HG03135 (cell line): Measurements from ENCODE around the gene SBK3.
"Not testable (repeated sequence)": the region's sequence is repeated elsewhere in the genome, so short reads cannot be mapped to it uniquely, and the experiment has no call there.

Experiments used
- ATAC-seq: cut with Tn5 transposase; IDR thresholded peaks from one replicate; pipeline ENCODE4 v1.9.1; 2021; ENCODE audit warnings: mild to moderate bottlenecking, moderate library complexity; ENCODE audit not compliant: unreplicated experiment

The SBK3 gene

DNA sequence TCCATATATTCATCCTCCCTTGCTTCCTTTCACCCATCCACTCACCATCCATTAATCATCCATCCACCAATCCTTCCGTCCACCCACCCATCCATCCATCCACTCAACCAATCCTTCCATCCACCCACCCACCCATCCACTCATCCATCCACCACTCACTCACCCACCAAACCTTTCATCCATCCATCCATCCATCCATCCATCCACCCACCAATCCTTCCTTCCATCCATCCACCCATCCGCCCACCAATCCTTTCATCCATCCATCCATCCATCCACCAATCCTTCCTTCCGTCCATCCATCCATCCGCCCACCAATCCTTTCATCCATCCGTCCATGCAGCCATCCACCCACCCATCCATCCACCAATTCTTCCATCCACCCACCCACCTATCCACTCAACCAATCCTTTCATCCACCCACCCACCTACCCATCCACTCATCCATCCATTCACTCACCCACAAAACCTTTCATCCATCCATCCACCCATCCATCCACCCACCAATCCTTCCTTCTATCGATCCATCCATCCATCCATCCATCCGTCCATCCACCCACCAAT is 3.0 kb downstream of the SBK3 start:
- no peak for ATAC-seq

DNA sequence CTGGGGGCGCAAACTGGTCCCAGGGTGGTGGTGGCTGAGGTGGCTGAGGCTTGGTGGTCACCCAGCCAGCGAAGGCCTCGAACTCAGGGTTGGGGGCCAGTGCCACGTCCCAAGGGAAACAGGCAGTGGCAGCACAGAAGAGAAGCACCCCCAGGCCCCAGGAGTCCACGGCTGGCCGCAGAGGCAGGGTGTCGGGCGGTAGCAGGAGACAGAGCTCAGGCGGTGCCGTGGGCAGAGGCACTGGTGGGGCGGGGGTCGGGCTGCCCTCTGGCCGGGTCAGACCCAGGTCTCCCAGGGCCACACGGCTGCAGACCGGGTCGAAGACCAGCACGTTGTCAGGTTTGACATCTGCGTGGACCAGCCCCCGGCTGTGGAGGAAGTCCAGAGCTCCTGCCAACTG is 4.3 kb downstream of the SBK3 start:
- no peak for ATAC-seq

DNA sequence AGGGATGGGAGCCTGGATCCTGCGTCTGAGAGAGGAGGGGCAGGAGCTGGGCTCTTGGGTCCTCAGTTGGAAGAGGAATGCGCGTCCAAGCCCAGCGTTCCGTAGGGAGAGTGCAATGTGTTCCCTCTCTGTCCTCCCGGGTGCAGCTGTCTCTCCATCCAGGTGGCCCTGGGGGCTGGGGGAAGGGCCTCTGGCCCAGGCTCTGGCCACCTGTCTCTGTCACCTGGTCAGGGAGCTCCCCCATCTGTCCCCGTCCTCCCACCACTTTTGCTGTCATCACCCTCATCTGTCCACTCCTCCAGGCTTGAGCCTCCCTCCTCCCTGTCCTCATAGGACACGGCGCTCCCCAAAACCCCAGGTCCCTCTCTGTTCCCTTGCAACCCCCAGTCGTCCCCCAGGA is 4.7 kb downstream of the SBK3 start:
- ATAC-seq: no peak

DNA sequence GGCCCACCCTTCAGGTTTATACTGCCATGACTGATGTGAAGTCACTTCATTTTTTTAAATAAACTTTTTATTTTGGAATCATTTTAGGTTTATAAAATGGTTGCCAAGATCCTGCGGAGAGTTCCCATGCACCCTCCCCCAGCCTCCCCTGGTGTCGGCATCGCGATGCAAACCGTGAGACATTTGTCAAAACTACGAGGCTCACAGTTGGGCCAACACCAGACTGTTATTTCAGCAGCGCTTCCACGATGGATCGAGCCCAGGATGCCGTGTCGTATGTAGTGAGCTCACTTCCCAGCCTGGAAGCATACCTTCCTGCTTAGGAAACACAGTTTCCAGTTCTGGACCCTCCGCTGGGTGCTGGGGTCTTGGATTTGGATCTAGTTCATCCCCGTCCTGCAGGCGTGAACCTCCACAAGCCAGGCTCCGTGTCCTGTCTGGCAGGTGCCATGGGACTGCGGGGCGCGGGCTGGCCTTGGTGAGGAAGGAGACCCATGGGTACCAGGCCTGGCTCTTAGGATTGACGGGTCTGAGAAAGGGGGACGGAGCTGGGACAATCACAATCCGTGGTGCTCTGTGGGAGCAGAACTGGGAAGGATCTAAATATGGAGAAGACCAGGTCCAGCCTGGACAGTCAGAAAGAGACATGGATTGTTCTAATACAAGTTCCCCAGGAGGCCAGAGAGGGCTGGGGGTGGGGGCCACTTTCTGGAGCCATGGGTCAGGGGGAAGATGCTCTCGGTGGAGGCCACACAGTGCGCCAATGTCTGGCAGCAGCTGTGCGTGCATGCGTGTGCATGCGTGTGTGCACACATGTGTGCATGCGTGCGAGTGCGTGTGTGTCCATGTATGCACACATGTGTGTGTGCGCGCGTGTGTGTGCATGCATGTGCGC is 6.0 kb downstream of the SBK3 start:
- no peak for ATAC-seq

DNA sequence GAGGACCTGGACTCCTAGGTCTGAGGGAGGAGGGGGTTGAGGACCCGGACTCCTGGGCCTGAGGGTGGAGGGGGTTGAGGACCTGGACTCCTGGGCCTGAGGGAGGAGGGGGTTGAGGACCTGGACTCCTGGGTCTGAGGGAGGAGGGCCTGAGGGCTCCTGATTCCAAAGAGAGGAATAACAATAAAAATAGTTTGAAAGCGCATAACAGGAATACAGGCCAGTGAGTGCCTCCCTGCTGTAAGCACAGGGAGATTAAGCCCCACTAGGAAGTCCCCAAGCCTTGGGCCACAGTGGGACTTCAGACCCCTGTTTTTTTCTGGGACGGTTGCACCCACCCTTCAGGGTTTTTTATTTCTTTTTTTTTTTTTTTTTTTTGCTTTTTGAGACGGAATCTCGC is 7.2 kb downstream of the SBK3 start:
- no peak for ATAC-seq

DNA sequence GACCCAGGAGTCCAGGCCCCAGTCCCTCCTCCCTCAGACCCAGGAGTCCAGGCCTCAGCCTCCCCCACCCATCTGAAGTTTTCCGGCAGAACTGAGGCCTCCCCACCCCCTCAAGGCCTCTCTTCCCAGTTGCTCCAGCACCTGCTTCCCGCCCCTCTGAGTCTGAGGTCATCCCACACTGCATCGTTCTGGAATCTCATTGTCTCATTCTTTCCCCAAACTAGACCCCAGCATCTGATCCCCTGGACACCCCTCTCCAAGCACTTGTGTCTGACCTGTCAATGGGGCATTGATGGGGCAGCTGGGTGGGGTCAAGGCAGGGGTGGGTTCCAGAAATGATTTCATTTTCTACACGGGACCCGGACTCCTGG is 7.6 kb downstream of the SBK3 start:
- no peak for ATAC-seq

DNA sequence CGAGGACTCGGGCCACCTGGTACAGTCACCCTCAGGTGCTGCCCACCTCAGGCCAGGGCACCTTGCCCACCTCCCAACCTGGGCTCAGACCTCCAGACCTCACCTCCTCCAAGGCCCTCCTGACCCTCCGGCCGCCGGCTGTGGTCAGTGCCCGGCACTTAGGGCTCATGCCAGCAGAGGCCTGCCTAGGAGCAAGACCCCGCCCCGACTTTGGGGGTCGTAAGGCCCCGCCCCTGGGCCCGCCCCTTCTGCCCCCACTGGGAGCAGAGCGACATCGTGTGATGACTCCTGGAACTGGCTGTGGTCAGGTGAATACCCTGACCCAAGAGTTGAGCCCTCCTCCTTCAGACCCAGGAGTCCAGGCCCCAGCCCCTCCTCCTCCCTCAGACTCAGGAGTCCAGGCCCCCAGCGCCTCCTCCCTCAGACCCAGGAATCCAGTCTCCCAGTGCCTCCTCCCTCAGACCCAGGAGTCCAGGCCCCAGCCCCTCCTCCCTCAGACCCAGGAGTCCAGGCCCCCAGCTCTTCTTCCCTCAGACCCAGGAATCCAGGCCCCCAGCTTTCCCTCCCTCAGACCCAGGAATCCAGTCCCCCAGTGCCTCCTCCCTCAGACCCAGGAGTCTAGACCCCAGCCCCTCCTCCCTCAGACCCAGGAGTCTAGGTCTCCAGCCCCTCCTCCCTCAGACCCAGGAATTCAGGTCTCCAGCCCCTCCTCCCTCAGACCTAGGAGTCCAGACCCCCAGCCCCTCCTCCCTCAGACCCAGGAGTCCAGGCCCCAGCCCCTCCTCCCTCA is 8.2 kb downstream of the SBK3 start, which contains the start of gene SBK2:
Gene SBK2 (minus strand): TSS at position 183 of the 790 bp plus-strand sequence. CDS start 839 bp downstream, outside the sequence.
- no peak for ATAC-seq

DNA sequence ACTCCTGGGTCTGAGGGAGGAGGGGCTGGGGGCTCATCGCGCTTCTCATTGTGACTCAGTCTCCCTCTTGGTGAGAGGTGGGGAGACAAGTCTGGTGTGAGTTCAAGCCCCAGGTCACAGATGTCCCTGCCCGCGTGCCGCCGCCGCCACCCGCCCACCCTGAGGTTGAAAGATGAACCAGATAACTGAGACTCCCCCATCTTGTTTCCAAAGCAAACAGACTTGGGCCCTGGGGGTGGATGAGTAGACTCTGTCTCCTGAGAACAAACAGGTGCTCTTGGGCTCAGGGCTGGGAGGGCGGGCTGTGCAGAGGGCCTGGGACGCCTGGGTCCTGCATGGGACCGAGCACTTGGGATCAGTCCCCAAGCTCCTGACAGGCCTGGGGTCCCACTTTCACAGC is 9.0 kb downstream of the SBK3 start:
- ATAC-seq: no peak

DNA sequence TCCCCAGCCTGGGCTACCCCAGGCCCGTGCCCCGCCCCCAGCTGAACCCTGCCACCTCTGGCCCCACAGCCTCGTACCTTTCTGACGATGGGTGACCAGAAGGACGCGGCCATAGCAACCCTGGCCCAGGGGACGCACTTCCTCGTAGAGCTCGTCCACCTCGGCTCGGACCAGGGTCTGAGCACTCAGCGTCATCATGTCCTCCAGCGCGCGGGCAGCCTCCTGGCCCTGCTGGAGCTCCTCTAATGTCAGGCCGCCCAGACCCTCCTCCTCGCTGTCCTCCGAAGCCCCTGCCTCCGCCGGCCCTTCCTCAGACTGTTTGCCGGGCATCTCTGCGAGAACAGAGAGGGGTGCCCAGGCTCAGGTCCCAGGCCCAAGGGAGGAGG is 9.4 kb downstream of the SBK3 start:
- no peak for ATAC-seq

DNA sequence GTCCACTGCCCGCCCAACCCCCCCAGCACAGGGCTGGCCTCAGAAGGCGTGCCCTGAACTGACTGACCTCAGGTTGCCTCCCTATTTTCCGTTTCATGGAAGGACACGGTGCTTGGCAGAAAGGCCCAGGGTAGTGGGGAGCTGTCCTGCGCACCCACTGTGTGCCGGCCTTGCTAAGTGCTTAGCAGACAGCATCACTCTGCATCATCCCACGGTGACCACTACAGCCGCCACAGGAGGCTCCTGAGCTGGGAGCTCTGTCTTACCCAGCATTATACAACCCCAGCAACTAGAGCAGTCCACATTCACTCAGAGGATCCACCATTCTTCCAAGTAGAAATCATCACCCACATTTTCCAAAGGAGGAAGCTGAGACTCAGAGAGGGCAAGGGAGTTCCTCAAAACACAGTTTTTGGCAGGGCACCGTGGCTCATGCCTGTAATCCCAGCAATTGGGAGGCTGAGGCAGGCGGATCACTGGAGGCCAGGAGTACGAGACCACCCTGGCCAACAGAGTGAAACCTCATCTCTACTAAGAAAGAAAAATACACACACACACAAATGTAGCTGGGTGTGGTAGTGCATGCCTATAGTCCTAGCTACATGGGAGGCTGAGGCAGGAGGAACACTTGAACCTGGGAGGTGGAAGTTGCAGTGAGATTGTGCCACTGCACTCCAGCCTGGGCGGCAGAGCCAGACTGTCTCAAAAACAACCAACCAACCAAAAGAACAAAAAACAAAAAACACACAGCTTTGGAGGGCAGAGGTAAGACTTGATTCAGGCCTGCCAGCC is 10.0 kb downstream of the SBK3 start:
- ATAC-seq: no peak

DNA sequence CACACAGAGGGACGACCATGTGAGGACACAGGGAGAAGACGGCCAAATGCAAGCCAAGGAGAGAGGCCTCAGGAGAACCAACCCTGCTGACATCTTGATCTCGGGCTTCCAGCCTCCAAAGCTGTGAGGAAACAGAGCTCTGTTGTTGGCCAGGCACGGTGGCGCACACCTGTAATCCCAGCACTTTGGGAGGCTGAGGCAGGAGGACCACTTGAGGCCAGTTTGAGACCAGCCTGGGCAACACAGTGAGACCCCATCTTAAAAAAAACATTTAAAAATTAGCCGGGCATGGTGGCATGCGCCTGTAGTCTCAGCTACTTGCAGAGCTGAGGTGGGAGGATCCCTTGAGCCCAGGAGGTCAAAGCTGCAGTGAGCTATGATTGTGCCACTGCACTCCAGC is 11.1 kb downstream of the SBK3 start:
- not testable (repeated sequence) for ATAC-seq

DNA sequence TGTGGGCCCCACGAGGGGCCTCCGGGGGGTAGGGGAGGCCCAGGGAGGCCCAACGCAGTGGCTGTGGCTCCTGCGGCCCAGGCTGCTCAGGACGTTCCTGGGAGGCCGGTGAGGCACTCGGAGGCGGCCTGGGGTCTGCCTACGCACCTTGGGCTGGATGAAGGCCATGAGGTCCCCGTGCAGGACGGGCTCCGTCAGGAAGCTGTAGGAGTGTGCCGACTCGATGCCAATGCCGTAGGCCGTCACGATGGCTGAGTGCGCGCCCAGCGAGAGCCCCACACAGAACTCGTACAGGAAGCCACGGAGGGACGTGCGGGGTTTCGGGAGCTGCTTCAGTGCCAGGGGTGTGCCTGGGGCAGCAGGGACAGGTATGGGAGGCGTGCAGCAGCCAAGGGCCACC is 14.3 kb downstream of the SBK3 start:
- no peak for ATAC-seq

DNA sequence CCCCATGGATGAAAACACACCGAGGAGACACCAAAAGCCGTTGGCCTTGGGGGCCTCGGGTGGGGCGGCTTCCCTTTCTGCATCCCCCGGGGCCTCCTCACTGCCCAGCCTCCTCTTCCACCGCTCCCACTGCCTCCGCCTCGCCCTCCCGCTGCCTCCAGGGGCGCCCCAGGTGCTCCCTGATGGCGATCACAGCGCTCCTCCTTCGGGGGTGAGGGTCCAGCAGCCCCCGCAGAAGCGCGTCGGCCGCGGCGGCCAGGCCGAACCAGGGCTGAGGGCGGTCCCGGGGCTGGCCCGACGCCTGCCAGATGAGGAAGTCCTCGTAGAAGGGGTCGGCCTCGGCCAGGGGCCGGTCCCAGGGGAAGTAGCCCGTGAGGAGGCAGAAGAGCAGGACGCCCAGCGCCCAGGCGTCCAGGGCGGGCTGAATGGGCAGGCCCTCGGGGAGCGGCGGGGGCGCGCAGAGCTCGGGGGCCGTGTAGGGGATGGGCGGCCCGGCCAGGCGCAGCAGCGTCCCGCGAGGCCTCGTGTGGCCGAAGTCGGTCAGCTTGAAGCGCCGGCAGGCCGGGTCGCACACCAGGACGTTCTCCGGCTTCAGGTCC is 15.6 kb downstream of the SBK3 start:
- no peak for ATAC-seq

DNA sequence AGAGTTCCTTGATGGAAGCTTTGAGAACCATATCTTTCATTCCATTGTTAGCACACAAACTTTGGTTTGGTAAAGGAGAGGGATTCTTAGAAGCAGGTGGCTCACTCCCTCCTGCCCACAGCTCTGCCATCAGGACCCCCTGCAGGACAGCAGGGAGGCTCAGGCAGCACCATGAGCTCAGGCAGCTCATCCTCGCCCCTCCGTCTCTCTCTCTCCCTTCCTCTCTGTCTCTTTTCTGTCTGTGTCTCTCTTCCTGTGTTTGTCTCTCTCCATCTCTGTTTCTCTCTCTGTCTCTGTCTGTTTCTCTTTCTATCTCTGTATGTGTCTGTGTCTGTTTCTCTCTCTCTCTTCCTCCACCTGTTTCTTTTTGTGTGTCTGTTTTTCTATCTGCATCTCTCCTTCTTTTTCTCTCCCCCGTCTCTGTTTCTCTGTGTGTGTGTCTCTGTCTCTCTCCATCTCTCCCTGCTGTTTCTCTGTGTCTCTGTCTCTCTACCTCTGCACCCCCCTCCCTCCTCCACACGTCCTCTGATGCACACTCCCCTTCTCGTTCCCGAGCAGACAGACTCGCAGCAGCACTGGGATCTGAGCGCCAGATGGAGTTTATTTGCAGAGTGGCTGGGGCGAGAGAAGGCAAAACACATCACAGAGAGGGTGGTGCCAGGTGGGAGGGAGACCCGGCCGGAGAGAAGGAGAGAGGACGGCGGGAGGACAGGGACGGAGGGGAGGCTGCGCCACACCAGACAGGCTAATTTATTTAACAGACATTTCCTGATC is 17.1 kb downstream of the SBK3 start:
- no peak for ATAC-seq

DNA sequence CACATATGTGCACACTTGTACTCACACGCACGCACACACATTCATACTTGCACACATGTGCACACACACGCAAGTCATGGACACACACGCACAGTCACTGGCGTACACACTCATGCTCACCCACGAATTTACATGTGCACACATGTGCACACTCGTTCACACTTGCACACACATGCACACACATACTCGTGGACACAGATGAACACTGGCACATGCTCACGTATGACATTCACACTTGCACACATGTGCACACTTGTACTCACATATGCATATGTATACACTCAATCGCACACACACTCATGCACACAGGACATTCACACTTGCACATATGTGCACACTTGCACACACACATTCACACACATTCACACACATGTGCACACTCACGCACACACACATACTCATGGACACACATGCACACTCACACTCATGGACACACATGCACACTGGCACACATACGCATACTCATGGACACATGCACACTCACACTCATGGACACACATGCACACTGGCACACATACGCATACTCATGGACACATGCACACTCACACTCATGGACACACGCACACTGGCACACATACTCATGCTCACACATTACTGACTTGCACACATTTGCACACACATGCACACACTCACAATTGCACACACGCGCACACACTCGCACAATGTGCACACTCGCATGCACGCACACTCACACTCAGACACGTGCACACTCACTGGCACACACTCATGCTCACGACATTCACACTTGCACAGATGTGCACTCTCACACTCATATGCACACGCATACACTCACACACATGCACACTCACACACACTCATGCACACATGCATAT is 17.9 kb downstream of the SBK3 start:
- ATAC-seq: no peak

DNA sequence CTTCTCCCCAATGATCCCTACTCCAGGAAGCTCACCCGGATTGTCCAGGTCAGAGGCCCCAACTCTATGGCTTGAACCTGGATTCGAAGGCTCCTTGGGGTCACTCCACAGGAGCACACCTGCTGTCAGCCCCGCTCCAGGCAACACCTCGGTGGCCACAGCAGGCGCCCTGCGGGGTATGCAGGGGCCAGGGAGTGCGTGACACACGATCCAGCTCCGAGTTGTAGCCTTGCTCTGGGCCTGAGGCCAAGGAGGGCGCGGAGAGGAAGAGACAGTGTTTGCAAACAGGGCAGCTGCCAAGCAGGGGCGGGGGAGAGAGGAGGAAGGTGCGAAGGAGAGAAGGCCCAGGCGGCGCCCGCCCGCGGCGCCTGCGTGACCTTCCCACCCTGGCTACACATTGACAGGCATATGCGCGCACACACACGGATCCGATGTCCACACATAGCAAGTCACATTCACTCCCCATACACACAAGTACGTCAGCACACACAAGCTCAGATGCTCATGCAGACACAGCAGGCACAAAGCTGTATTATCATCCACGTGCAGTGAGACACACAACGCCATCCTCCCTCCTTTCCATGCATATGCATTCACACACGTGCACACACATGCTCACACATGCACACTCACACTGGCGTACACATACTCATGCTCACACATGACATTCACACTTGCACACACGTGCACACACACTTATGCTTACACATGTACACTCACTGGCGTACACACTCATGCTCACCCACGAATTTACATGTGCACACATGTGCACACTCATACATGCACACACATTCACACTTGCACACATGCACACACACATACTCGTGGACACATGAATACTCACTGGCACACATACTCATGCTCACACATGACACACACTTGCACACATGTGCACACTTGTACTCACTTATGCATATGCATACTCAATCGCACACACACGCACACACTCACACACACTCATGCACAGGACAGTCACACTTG is 18.8 kb downstream of the SBK3 start:
- no peak for ATAC-seq

DNA sequence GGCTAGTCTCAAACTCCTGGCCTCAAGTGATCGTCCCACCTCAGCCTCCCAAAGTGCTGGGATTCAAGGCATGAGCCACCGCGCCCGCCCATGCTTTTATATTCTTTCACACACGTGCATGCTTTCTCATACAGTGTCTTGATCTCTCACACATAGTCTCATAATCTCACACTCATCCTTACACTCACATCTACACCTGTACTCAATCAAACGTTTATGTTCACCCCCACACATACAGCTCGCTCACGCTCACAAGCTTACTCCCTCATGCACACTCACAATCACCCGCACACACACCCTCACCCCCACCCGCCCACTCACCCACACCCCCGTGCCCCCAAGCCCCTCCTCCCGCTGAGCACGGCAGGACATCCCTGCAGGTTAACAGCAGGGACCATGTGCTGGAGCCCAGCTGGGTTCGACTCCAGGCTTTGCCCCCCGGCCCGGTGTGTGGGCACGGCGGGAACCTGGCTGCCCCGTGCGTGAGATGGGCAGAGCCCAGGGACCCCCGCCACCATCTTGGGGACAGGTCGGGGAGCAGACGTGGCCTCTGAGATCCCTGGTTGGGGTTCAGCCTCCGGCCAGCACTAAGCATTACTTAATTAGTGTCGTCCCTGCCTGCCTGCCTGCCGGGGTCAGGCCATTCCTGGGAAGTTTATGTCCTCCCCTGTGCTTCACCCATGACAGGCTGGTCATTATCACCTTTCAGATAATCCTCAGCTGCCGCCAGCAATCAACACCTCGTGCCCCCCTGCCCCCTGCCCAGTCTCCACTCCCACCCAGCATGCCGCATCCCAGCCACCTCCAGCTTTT is 19.8 kb downstream of the SBK3 start:
- no peak for ATAC-seq
